Osteoblast (primary cell): ENCODE data around the gene PRMT5. TPM values are rescaled to one million over a fixed set of nuclear protein-coding genes. Genes with fewer than 3 reads are reported as not detected.

Experiments
- DNase-seq: peaks from one replicate; pipeline ENCODE4 v3.0.0; 2011; ENCODE audit warnings: low spot score, mixed read lengths; ENCODE audit not compliant: insufficient read length; ENCODE audit errors: missing footprints
- H2AFZ ChIP-seq: 2 replicates; pipeline ENCODE4 v1.6.0; 2011; ENCODE audit warnings: mild to moderate bottlenecking, low read length
- H3K27ac ChIP-seq: 2 replicates; pipeline ENCODE4 v1.5.1; 2011; ENCODE audit warnings: mild to moderate bottlenecking, low read depth, low read length, moderate library complexity
- H3K27me3 ChIP-seq: 2 replicates; pipeline ENCODE4 v1.6.0; 2012; ENCODE audit warnings: mild to moderate bottlenecking, control low read depth, inconsistent platforms, low read length, moderate library complexity; ENCODE audit not compliant: insufficient read depth
- H3K36me3 ChIP-seq: 2 replicates; pipeline ENCODE4 v1.5.1; 2011; ENCODE audit warnings: mild to moderate bottlenecking, low read length, control low read depth, moderate library complexity; ENCODE audit not compliant: insufficient read depth
- H3K4me1 ChIP-seq: 2 replicates; pipeline ENCODE4 v1.5.1; 2011; ENCODE audit warnings: mild to moderate bottlenecking, low read length, control low read depth, moderate library complexity; ENCODE audit not compliant: insufficient read depth
- H3K4me2 ChIP-seq: 2 replicates; pipeline ENCODE4 v1.6.0; 2011; ENCODE audit warnings: mild to moderate bottlenecking, low read length; ENCODE audit not compliant: insufficient read depth
- H3K4me3 ChIP-seq: fragments of 200-600 bp; sonication (generic); 3 replicates; pipeline ENCODE4 v1.5.1; 2012; ENCODE audit warnings: mild to moderate bottlenecking, low read length, inconsistent platforms; ENCODE audit not compliant: insufficient read depth
- H3K79me2 ChIP-seq: 2 replicates; pipeline ENCODE4 v1.6.0; 2012; ENCODE audit warnings: mild to moderate bottlenecking, low read length, control low read depth, inconsistent platforms; ENCODE audit not compliant: insufficient read depth
- H3K9me3 ChIP-seq: 2 replicates; pipeline ENCODE4 v1.5.1; 2011; ENCODE audit warnings: low read depth, low read length, control low read depth
- H4K20me1 ChIP-seq: 2 replicates; pipeline ENCODE4 v1.6.0; 2012; ENCODE audit warnings: mild to moderate bottlenecking, low read length, control low read depth; ENCODE audit not compliant: insufficient read depth
- CTCF ChIP-seq: IDR thresholded peaks from 2 replicates; pipeline ENCODE4 v1.5.1; 2011; ENCODE audit warnings: mild to moderate bottlenecking, low read depth, low read length, moderate library complexity; ENCODE audit errors: extremely low read depth
- total RNA-seq: library from RNA; depleted of rRNA; stranded (reverse); fragments of >200 nt; gene quantifications from 2 replicates; pipeline ENCODE4 v1.2.3, GENCODE V29; 2012

Gene PRMT5
- total RNA-seq, 1 donor: 49.2 TPM

GRCh38 chr14:22976620-22977433 lies 47.7 kb upstream of the PRMT5 start:
- Histone ChIP-seq H3K27me3 (no peaks in the 10 kb centered on the region), H3K79me2 (peaks cover 48% of the 10 kb centered on the region), H3K27ac (peak overlapping the region; percentile 75), H3K4me2 (peak overlapping the region; percentile 63), H3K4me3 (peak overlapping the region; percentile 27), H2AFZ (no peak overlapping the region), H3K9me3 (no peaks in the 10 kb centered on the region), H3K36me3 (peaks cover 51% of the 10 kb centered on the region), H4K20me1 (peaks cover 22% of the 10 kb centered on the region), H3K4me1 (peaks cover 53% of the 10 kb centered on the region)
- no peak for DNase-seq
- TF ChIP-seq CTCF: no peak

- Histone ChIP-seq H3K4me2 (no peak overlapping the region), H3K27ac (peak overlapping the region; percentile 9), H3K4me3 (no peak overlapping the region), H2AFZ (no peak overlapping the region), H3K79me2 (peaks cover 29% of the 10 kb centered on the region), H3K27me3 (no peaks in the 10 kb centered on the region), H3K4me1 (peaks cover 46% of the 10 kb centered on the region), H3K36me3 (peaks cover 60% of the 10 kb centered on the region), H4K20me1 (peaks cover 22% of the 10 kb centered on the region), H3K9me3 (no peaks in the 10 kb centered on the region)
- no peak for DNase-seq
- no peak for TF ChIP-seq CTCF
Measured at GRCh38 chr14:22974530-22975313, 45.5 kb upstream of the PRMT5 start.

GRCh38 chr14:22973217-22974032 lies 44.2 kb upstream of the PRMT5 start:
- Histone ChIP-seq H3K4me3 (no peak overlapping the region), H3K36me3 (peaks cover 61% of the 10 kb centered on the region), H3K9me3 (no peaks in the 10 kb centered on the region), H4K20me1 (peaks cover 19% of the 10 kb centered on the region), H3K4me2 (no peak overlapping the region), H3K4me1 (peaks cover 33% of the 10 kb centered on the region), H2AFZ (no peak overlapping the region), H3K27ac (no peak overlapping the region), H3K79me2 (peaks cover 21% of the 10 kb centered on the region), H3K27me3 (no peaks in the 10 kb centered on the region)
- DNase-seq: peak; percentile 90
- TF ChIP-seq CTCF: peak; percentile 67
